ENCODE data around the gene HRH1.
"Not testable (repeated sequence)": the region's sequence is repeated elsewhere in the genome, so short reads cannot be mapped to it uniquely, and the experiment has no call there.

HRH1 gene

DNA sequence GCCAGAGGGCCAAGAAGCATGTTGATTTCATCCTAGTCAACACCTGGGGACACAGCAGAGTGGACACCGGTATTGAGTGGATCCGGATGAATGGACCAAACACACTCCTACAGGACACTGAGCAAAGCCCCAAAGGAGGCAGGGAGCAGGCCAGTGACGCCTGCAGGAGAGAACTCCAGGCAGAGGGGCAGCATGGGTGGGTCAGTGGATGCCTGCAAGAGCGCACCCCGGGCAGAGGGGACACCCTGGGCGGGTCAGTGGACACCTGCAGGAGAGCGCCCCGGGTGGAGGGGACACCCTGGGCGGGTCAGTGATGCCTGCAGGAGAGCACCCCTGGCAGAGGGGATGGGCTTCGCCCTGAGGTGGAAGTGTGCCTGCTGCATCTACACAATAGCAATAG, 27.6 kb upstream of the HRH1 start:
- TF ChIP-seq, protein P1, sequence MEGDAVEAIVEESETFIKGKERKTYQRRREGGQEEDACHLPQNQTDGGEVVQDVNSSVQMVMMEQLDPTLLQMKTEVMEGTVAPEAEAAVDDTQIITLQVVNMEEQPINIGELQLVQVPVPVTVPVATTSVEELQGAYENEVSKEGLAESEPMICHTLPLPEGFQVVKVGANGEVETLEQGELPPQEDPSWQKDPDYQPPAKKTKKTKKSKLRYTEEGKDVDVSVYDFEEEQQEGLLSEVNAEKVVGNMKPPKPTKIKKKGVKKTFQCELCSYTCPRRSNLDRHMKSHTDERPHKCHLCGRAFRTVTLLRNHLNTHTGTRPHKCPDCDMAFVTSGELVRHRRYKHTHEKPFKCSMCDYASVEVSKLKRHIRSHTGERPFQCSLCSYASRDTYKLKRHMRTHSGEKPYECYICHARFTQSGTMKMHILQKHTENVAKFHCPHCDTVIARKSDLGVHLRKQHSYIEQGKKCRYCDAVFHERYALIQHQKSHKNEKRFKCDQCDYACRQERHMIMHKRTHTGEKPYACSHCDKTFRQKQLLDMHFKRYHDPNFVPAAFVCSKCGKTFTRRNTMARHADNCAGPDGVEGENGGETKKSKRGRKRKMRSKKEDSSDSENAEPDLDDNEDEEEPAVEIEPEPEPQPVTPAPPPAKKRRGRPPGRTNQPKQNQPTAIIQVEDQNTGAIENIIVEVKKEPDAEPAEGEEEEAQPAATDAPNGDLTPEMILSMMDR (IDR thresholded peaks at IDR 0.05; ENCODE audit: borderline replicate concordance, insufficient read depth, low read depth, low read length): no peak
- no peak overlapping the region for H3K4me3 ChIP-seq (ENCODE audit: low read depth, low read length)

DNA sequence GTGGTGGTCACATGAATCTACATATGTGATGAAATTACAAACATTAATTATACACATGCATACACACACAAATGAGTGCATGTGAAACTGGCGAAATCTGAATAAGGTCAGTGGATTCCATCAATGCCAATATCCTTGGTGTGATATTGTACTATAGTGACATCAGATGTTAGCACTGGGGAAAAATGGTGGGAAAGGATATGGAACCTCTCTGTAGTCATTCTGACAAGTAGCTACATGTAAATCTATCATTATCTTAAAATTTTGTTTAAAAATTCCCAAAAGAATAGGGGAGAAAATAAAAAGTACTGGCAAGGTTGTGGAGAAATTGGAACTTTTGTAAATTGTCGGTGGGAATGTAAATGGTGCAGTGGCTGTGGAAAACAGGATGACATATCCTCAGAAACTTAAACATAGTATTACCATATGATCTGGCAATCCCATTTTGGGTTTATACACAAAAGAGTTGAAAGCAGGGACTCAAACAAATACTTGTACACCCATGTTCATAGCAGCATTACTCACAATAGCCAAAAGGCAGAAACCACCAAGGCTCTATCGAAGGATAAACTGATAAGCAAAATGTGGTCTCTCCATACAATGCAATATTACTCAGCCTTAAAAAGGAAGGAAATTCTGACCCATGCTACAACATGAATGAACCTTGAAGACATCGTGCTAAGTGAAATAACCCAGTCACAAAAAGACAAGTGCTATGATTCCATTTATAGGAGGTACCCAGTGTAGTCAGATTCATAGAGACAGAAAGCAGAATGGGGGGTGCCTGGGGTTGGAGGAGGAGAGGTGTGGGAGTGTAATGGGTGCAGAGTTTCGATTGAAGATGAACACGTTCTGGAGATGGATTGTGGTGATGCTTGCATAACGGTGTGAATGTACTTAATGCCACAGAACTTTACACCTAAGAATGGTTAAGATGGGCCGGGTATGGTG, 25.3 kb upstream of the HRH1 start:
- no peak overlapping the region for H3K4me3 ChIP-seq (ENCODE audit: low read depth, low read length)
- TF ChIP-seq, protein P1 (IDR thresholded peaks at IDR 0.05; ENCODE audit: borderline replicate concordance, insufficient read depth, low read depth, low read length): no peak

DNA sequence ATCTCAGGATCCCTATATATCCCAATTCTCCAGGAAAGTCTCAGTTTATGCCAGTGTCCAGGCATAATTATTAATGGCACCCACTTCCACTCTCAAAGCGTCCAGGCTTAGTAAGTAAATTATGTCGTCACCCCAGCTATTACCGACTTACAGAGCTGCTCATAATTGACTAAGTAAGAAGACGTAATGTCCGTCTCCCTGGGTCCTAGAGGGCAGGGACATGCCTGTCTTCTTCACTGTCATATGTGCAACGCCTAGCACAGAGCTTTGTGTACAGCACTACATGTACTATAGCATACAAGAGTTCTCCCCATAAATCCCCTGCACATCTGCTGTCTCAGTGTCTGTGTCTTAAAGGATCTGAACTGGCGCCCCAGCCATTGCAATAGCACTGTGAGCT, 23.9 kb upstream of the HRH1 start:
- TF ChIP-seq, protein P1 (IDR thresholded peaks at IDR 0.05; ENCODE audit: borderline replicate concordance, insufficient read depth, low read depth, low read length): no peak
- no peak overlapping the region for H3K4me3 ChIP-seq (ENCODE audit: low read depth, low read length)

DNA sequence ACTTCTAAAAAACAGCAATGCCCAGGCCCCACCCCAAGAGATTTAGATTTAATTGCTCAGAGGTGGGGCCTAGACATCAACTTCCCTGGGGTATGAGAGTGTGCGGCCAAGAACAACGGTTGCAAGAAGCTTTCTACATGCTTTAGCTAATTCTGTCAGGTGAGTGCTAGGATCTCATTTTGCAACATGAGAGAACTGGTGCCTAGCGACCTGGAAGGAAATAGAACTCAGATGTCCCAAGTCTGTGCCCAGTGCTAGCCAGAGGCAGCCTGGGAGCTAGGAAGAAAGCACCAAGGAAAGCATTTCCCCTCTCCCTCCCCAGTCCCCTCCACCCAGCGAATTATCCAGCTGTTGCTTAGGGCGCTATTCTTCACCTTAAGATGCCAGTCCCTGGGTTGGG, 22.9 kb upstream of the HRH1 start:
- TF ChIP-seq, protein P1 (IDR thresholded peaks at IDR 0.05; ENCODE audit: borderline replicate concordance, insufficient read depth, low read depth, low read length): no peak
- no peak overlapping the region for H3K4me3 ChIP-seq (ENCODE audit: low read depth, low read length)

DNA sequence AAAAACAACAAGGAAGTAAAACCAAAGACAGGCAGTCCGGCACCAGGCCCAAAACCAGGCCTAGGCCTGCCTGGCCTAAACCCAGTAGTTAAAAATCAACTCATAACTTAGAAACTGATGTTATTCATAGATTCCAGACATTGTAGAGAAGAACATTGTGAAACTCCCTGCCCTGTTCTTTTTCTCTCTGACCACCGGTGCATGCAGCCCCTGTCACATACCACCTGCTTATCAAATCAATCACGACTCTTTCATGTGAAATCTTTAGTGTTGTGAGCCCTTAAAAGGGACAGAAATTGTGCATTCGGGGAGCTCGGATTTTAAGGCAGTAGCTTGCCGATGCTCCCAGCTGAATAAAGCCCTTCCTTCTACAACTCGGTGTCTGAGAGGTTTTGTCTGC, 22.4 kb upstream of the HRH1 start:
- H3K4me3 ChIP-seq (ENCODE audit: low read depth, low read length): not testable (repeated sequence)

DNA sequence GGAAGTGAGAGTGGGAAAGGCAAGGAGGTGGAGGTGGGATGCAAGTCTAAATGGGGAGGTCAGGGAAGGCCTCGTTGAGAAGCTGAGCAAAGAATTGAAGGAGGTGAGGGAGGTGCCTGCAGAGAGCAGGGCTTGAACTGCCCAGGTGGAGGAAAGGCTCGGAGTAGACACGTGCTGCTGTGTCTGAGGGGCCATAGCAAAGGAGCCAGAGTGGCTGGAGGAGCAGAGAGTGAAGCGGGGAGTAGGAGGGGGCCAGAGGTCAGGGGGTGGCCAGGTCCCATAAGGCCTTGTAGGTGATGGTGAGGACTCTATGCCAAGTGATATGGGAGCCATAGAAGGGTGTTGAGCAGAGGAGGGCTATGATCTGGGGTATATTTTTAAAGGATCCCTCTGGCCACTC, 21.4 kb upstream of the HRH1 start:
- H3K4me3 ChIP-seq (ENCODE audit: low read depth, low read length): no peak overlapping the region
- TF ChIP-seq, protein P1 (IDR thresholded peaks at IDR 0.05; ENCODE audit: borderline replicate concordance, insufficient read depth, low read depth, low read length): no peak

DNA sequence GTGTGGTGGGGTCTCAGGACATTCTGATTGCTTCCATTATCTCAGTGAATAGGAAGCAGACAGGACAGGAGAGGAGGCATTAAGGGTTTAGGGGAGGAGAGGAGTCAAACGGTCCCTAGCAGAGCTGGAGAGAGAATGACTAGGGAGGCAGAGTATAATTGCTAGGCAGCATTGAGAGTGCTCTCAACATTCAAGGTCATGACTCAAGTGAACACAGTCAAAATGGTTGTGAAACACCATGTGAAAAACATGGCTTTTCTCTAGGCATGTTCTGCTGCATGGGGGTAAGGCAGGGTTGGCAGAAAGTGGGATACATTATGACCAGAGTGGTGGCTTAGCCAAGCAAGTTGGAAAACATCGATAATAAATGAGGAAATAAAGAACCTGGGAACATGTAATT, 19.5 kb upstream of the HRH1 start:
- TF ChIP-seq, protein P1 (IDR thresholded peaks at IDR 0.05; ENCODE audit: borderline replicate concordance, insufficient read depth, low read depth, low read length): no peak
- H3K4me3 ChIP-seq (ENCODE audit: low read depth, low read length): no peak overlapping the region

Data from GM12875 (cell line).